D721Med (cell line): Measurements from ENCODE around the gene COL24A1.

ENCODE experiments used
- DNase-seq: peaks from one replicate; pipeline ENCODE4 v3.0.0; 2011; ENCODE audit warnings: low spot score; ENCODE audit not compliant: insufficient read length
- FAIRE-seq: peaks from 2 replicates; lab custom pipeline; 2011; peaks lifted over from hg19 to GRCh38; lab: Jason Lieb, UNC
- CTCF ChIP-seq: IDR thresholded peaks from 2 replicates; pipeline ENCODE4 v1.5.1; 2012; ENCODE audit warnings: mild to moderate bottlenecking, control low read depth; ENCODE audit not compliant: insufficient read depth; ENCODE audit errors: missing control alignments

Gene COL24A1

GRCh38 chr1:86154571-86155050, 2.0 kb downstream of the COL24A1 start:
- DNase-seq = no peak
- FAIRE-seq = no peak
- TF ChIP-seq CTCF = no peak

GRCh38 chr1:86153836-86154235, 2.7 kb downstream of the COL24A1 start:
- FAIRE-seq (no peak), DNase-seq (no peak)
- no peak for TF ChIP-seq CTCF

GRCh38 chr1:86152887-86153286, 3.7 kb downstream of the COL24A1 start:
- FAIRE-seq = no peak
- no peak for TF ChIP-seq CTCF
- no peak for DNase-seq

GRCh38 chr1:86151427-86151826, 5.1 kb downstream of the COL24A1 start:
- FAIRE-seq (no peak), DNase-seq (no peak)
- TF ChIP-seq CTCF = no peak

- no peak for DNase-seq
- no peak for FAIRE-seq
- no peak for TF ChIP-seq CTCF
Observed at GRCh38 chr1:86150553-86151055, 6.0 kb downstream of the COL24A1 start.

- FAIRE-seq (no peak), DNase-seq (no peak)
- TF ChIP-seq CTCF = no peak
Observed at GRCh38 chr1:86149591-86149990, 7.0 kb downstream of the COL24A1 start.

- no peak for TF ChIP-seq CTCF
- no peak for FAIRE-seq
- DNase-seq = no peak
Observed at GRCh38 chr1:86147755-86148154, 8.8 kb downstream of the COL24A1 start.
